Esophagus muscularis mucosa (tissue), 4 donors: ENCODE data around the gene NANOS3. TPM values are rescaled to one million over a fixed set of nuclear protein-coding genes. Genes with fewer than 3 reads are reported as not detected.

ENCODE experiments used
- DNase-seq: peaks from one replicate; pipeline ENCODE4 v3.0.0-alpha.2; 2017; ENCODE audit errors: extremely low spot score
- H3K27ac ChIP-seq, 4 donors: fragments of 200-600 bp; sonication (generic); replicated peaks in 1 of 4; 1 replicate in 3 of 4; 2 replicates in 1 of 4; pipeline ENCODE4 v1.5.1; 2016 to 2019; ENCODE audit warnings: mild to moderate bottlenecking in 1 of 4
- H3K27me3 ChIP-seq, 4 donors: fragments of 200-600 bp; sonication (generic); one replicate each; pipeline versions ENCODE4 v1.5.1 to v1.6.0; 2016 to 2019
- H3K36me3 ChIP-seq, 4 donors: fragments of 200-600 bp; sonication (generic); one replicate each; pipeline ENCODE4 v1.5.1; 2016 to 2019
- H3K4me1 ChIP-seq, 4 donors: fragments of 200-600 bp; sonication (generic); one replicate each; pipeline ENCODE4 v1.5.1; 2016 to 2019
- H3K4me3 ChIP-seq, 4 donors: fragments of 200-600 bp; sonication (generic); 1 replicate in 2 of 4; 2 replicates in 2 of 4; pipeline ENCODE4 v1.5.1; 2016 to 2019; ENCODE audit warnings: mild to moderate bottlenecking in 4 of 4, moderate library complexity in 1 of 4
- H3K9me3 ChIP-seq, 4 donors: fragments of 200-600 bp; sonication (generic); 1 replicate in 3 of 4; 2 replicates in 1 of 4; pipeline ENCODE4 v1.5.1; 2016 to 2019
- EP300 ChIP-seq: sonication (generic); formaldehyde crosslinking; IDR thresholded peaks from one replicate; pipeline ENCODE4 v1.6.1; 2017; ENCODE audit warnings: antibody characterized with exemption
- POLR2A ChIP-seq: fragments of 450-650 bp; IDR thresholded peaks from one replicate; pipeline ENCODE4 v1.6.1; 2017; ENCODE audit warnings: antibody characterized with exemption, moderate library complexity, mild to moderate bottlenecking, low read depth
- POLR2AphosphoS5 ChIP-seq, 2 donors: sonication (generic); formaldehyde crosslinking; IDR thresholded peaks; one replicate each; pipeline ENCODE4 v1.6.1; 2017; ENCODE audit warnings: antibody characterized with exemption in 2 of 2
- WGBS: methylation state at CpG from one replicate; pipeline ENCODE4 v1.1.5; 2018; 5-methylcytosine and 5-hydroxymethylcytosine counted together
- intact Hi-C: fragments of 100-400 bp; cut with DNase I; formaldehyde crosslinking; loops from one replicate; pipeline ENCODE4 v1.15.1; 2023
- total RNA-seq, 4 donors: library from RNA; depleted of rRNA; stranded (reverse); fragments of >200 nt; gene quantifications; one replicate each; pipeline versions ENCODE4 v1.1.0 to v1.2.1, GENCODE V29; 2016
- TF ChIP-seq, protein P1 (sequence below), 3 experiments: fragments of 200-600 bp in 2 of 3; fragments of 450-650 bp in 1 of 3; sonication (generic) in 2 of 3; IDR thresholded peaks; one replicate each; pipeline ENCODE4 v1.5.1; 2017 to 2019; ENCODE audit warnings: antibody characterized with exemption in 3 of 3, mild to moderate bottlenecking in 2 of 3, moderate library complexity in 1 of 3

NANOS3 gene
- total RNA-seq, 4 donors from 2014 or later, result not detected

DNA sequence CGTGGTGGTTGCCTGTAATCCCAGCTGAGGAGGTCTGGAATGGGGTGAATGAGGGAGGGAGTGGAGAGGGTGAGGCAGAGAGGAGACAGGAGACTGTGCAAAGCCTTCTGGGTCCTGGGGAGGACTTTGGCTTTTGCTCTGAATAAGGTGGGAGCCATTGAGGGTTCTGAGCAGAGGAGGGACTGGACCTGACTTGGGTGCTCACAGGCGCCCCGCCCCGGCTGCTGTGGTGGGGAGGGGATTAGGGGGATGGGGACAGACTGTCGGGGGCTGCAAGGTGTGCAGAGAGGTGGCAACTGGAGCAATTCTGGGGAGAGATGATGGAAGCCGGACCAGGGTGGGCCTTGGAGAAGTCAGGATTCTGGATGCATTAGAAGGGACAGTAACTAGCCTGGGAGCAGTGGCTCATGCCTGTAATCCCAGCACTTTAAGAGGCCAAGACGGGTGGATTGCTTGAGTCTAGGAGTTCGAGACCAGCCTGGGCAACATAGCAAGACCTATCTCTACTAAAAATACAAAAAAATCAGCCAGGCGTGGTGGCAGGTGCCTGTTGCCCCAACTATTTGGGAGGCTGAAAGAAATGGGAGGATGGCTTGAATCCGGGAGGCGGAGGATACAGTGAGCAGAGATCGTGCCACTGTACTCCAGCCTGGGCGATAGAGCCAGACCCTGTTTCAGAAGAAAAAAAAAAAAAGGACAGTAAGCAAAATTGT, 16.1 kb upstream of the NANOS3 start:
- Histone ChIP-seq H3K36me3 (no peaks in the 10 kb centered on the region), H3K4me3 (peak overlapping the region in 2 of 4 donors; percentile 51 to 53), H3K4me1 (peaks cover 18 to 47% (median 41%) of the 10 kb centered on the region in 4 donors), H3K27ac (peak overlapping the region; percentile 85 to 97 (median 92)), H3K9me3 (no peaks in the 10 kb centered on the region), H3K27me3 (no peaks in the 10 kb centered on the region)
- intact Hi-C loops, result loop anchor here (5.0 kb wide), 1 partner anchor 264 kb away; no protein-coding TSS in a partner anchor
- no peak for DNase-seq
- 75% methylated on average over 13 of the region's 13 CpGs for WGBS
- no peak for TF ChIP-seq POLR2AphosphoS5 (IDR thresholded peaks at IDR 0.05)
- no peak for TF ChIP-seq POLR2A
- no peak for TF ChIP-seq EP300
- TF ChIP-seq, protein P1, sequence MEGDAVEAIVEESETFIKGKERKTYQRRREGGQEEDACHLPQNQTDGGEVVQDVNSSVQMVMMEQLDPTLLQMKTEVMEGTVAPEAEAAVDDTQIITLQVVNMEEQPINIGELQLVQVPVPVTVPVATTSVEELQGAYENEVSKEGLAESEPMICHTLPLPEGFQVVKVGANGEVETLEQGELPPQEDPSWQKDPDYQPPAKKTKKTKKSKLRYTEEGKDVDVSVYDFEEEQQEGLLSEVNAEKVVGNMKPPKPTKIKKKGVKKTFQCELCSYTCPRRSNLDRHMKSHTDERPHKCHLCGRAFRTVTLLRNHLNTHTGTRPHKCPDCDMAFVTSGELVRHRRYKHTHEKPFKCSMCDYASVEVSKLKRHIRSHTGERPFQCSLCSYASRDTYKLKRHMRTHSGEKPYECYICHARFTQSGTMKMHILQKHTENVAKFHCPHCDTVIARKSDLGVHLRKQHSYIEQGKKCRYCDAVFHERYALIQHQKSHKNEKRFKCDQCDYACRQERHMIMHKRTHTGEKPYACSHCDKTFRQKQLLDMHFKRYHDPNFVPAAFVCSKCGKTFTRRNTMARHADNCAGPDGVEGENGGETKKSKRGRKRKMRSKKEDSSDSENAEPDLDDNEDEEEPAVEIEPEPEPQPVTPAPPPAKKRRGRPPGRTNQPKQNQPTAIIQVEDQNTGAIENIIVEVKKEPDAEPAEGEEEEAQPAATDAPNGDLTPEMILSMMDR (IDR thresholded peaks at IDR 0.05), result no peak

DNA sequence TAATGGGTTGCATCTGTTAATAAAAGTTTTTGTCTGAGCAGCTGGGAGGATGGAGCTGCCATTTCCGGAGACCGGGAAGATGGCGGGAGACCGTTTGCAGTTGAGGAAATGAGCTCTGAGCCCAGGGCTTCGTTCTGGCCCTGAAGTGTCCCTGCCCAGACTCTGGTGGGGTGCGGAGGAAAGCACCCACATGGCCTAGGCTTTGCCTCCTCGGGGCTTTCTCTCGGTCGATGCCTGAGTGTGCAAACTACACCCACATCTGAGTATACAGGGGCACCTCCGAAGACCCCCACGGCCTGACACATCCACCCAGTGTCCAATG, 15.6 kb upstream of the NANOS3 start:
- Histone ChIP-seq H3K27ac (peak overlapping the region; percentile 85 to 97 (median 92)), H3K4me3 (peak overlapping the region; percentile 51 to 60 (median 54)), H3K27me3 (no peaks in the 10 kb centered on the region), H3K36me3 (no peaks in the 10 kb centered on the region), H3K9me3 (no peaks in the 10 kb centered on the region), H3K4me1 (peaks cover 23 to 52% (median 46%) of the 10 kb centered on the region in 4 donors)
- TF ChIP-seq, protein P1 (IDR thresholded peaks at IDR 0.05), result no peak
- no peak for TF ChIP-seq POLR2A
- intact Hi-C loops, result loop anchor here (5.0 kb wide), 1 partner anchor 264 kb away; no protein-coding TSS in a partner anchor
- 27% methylated on average over 5 of the region's 11 CpGs for WGBS
- peak; percentile 90 for DNase-seq

DNA sequence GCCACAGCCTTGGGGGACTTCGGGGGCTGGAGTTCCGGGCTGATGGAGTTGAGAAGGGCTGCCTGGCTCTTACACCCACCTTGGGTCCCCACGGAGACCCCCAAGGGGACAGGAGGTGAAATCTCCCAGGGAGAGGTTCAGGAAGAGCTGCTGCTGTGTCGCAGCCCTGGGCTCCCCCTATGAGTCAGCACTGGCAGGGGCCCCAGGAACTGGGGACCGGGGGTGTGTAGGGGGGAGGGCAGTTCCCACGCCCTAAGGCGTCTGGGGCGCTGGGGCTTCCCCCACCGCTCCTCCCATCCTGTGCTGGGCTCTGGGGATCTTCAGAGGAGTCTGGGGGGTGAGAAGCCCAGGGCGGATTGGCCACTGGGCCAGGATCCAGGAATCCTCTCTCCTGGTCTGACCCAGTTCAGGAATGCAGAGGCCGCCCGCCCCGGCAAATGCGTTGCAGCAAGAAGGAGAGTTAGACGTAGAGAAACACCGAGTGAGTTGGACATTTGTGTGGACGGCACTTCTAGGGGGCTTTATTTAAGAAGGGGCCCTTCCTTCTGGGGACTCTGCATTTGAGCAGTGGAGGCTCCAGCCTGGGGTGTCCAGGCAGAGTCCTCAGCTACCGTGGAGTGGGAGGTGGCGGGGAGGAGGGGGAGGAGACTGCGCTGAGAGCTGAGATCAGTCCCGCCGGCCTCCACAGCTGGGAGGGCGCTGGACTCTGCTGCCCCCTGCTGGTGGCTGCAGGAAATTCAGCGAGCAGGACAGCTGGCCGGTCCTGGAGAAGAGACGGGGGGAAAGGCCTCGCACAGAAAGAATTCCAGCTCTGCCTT, 15.0 kb upstream of the NANOS3 start:
- Histone ChIP-seq H3K36me3 (no peaks in the 10 kb centered on the region), H3K27me3 (no peaks in the 10 kb centered on the region), H3K4me3 (peak overlapping the region; percentile 51 to 60 (median 54)), H3K9me3 (no peaks in the 10 kb centered on the region), H3K27ac (peak overlapping the region; percentile 85 to 97 (median 92)), H3K4me1 (peaks cover 25 to 54% (median 48%) of the 10 kb centered on the region in 4 donors)
- intact Hi-C loops, result loop anchor here (2.0 to 5.0 kb wide), 2 partner anchors 77 to 265 kb away; no protein-coding TSS in a partner anchor
- 2% methylated on average over 25 of the region's 27 CpGs for WGBS
- TF ChIP-seq POLR2A (no peak), POLR2AphosphoS5 (IDR thresholded peaks at IDR 0.05) (peak; percentile 73 to 80)
- TF ChIP-seq, protein P1 (IDR thresholded peaks at IDR 0.05), result peak; percentile 98 to 100 (median 99)
- peak; percentile 98 for DNase-seq

DNA sequence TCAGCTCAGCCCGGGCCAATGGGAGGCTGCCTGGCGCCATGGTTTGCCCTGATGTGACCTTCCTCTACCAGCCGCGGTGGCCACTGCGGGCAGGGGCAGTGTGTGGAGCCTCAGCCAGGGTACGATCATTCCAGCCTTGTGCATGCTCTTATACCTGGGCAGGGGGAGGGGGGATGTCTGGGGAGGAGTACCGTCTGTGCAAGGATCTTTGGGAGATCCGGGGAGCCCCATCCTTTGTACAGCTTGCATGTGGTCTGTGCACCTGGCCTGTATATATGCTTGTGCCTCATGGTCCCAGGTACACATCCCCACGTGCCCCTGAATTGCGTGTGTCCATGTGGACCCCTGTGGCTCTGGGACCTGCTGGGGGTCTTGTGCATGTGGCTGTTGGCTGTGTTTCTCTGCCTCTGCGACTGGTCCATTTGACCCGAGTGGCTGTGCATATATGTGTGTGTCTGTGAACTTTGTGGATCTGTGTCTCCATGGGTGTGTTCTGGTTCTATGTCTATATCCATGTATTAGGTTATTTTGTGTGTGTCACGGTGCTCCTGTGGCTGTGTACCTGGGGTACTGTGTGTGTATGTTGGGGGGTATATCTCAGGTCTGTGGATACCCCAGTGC, 12.8 kb upstream of the NANOS3 start:
- peaks cover 25 to 54% (median 48%) of the 10 kb centered on the region in 4 donors for H3K4me1 ChIP-seq
- 45% methylated on average over 11 of the region's 13 CpGs for WGBS
- H3K27ac ChIP-seq, result peak overlapping the region; percentile 80 to 92 (median 83)
- H3K27me3 ChIP-seq, result no peaks in the 10 kb centered on the region
- H3K4me3 ChIP-seq, result peak overlapping the region in 3 of 4 donors; percentile 61 to 90 (median 84)
- H3K36me3 ChIP-seq, result no peaks in the 10 kb centered on the region
- intact Hi-C loops, result loop anchor here (5.0 kb wide), 1 partner anchor 267 kb away; no protein-coding TSS in a partner anchor
- no peak for TF ChIP-seq POLR2A
- TF ChIP-seq, protein P1 (IDR thresholded peaks at IDR 0.05), result no peak
- TF ChIP-seq EP300, result no peak
- no peak for TF ChIP-seq POLR2AphosphoS5 (IDR thresholded peaks at IDR 0.05)
- DNase-seq, result peak; percentile 92
- H3K9me3 ChIP-seq, result no peaks in the 10 kb centered on the region
